Neuronal stem cell (in vitro differentiated cells): Measurements from ENCODE around the gene DRGX.
A peak's percentile ranks its signal among the peaks of the same experiment; 100 is the strongest.

Experiments
- DNase-seq: peaks from one replicate; pipeline ENCODE4 v3.0.0-alpha.2; 2013; ENCODE audit warnings: low spot score
- H2AFZ ChIP-seq: one replicate; pipeline ENCODE4 v1.6.1; 2013; ENCODE audit warnings: mild to moderate bottlenecking, low read length, inconsistent platforms
- H2AK5ac ChIP-seq: 2 replicates; pipeline ENCODE4 v1.6.1; 2013; ENCODE audit warnings: low read depth, mild to moderate bottlenecking, inconsistent platforms, low read length, moderate library complexity, mixed read lengths
- H2BK120ac ChIP-seq: 2 replicates; pipeline ENCODE4 v1.6.1; 2013; ENCODE audit warnings: low read depth, mild to moderate bottlenecking, inconsistent platforms, low read length, moderate library complexity, mixed read lengths
- H2BK12ac ChIP-seq: one replicate; pipeline ENCODE4 v1.6.1; 2013; ENCODE audit warnings: low read length, inconsistent platforms
- H2BK15ac ChIP-seq: 2 replicates; pipeline ENCODE4 v1.6.1; 2013; ENCODE audit warnings: mild to moderate bottlenecking, low read length, inconsistent platforms, mixed read lengths
- H2BK5ac ChIP-seq: one replicate; pipeline ENCODE4 v1.6.1; 2013; ENCODE audit warnings: inconsistent platforms, mild to moderate bottlenecking, low read length, moderate library complexity
- H3K14ac ChIP-seq: one replicate; pipeline ENCODE4 v1.6.1; 2013; ENCODE audit warnings: low read length, inconsistent platforms
- H3K18ac ChIP-seq: 2 replicates; pipeline ENCODE4 v1.6.1; 2013; ENCODE audit warnings: low read length, inconsistent platforms
- H3K23ac ChIP-seq: 2 replicates; pipeline ENCODE4 v1.6.1; 2013; ENCODE audit warnings: low read depth, mild to moderate bottlenecking, mixed read lengths, low read length, inconsistent platforms; ENCODE audit not compliant: poor library complexity
- H3K27ac ChIP-seq: replicated peaks from 3 replicates; pipeline ENCODE4 v1.5.1; 2013; ENCODE audit warnings: low read length, inconsistent platforms
- H3K27me3 ChIP-seq, 3 experiments: 2 replicates each; pipeline ENCODE4 v1.6.1; 2013; ENCODE audit warnings: low read length in 3 of 3, mild to moderate bottlenecking in 2 of 3, inconsistent platforms in 1 of 3, low read depth in 1 of 3, mixed read lengths in 1 of 3, moderate library complexity in 1 of 3; ENCODE audit not compliant: control insufficient read depth in 3 of 3, insufficient read depth in 3 of 3
- H3K36me3 ChIP-seq, 2 donors: replicated peaks in 1 of 2; 2 replicates each; pipeline ENCODE4 v1.6.1; 2013; ENCODE audit warnings: low read length in 2 of 2; ENCODE audit not compliant: control insufficient read depth in 2 of 2, insufficient read depth in 2 of 2
- H3K4ac ChIP-seq: 2 replicates; pipeline ENCODE4 v1.6.1; 2013; ENCODE audit warnings: inconsistent platforms, mild to moderate bottlenecking, low read length, moderate library complexity
- H3K4me1 ChIP-seq, 2 donors: 1 replicate in 1 of 2; 2 replicates in 1 of 2; pipeline ENCODE4 v1.6.1; 2013; ENCODE audit warnings: low read length in 2 of 2, low read depth in 1 of 2; ENCODE audit not compliant: control insufficient read depth in 2 of 2, insufficient read depth in 1 of 2
- H3K4me2 ChIP-seq: one replicate; pipeline ENCODE4 v1.6.1; 2013; ENCODE audit warnings: mild to moderate bottlenecking, low read length, inconsistent platforms; ENCODE audit not compliant: insufficient read depth, poor library complexity, severe bottlenecking
- H3K4me3 ChIP-seq, 2 donors: 2 replicates each; pipeline ENCODE4 v1.5.1; 2013; ENCODE audit warnings: low read length in 2 of 2, mild to moderate bottlenecking in 2 of 2, inconsistent platforms in 1 of 2, moderate library complexity in 1 of 2
- H3K79me1 ChIP-seq: one replicate; pipeline ENCODE4 v1.6.1; 2013; ENCODE audit warnings: low read depth, mild to moderate bottlenecking, inconsistent platforms, low read length, moderate library complexity
- H3K9ac ChIP-seq: one replicate; pipeline ENCODE4 v1.6.1; 2013; ENCODE audit warnings: mild to moderate bottlenecking, low read depth, low read length, inconsistent platforms; ENCODE audit not compliant: poor library complexity
- H3K9me3 ChIP-seq, 2 donors: replicated peaks in 1 of 2; 2 replicates each; pipeline versions ENCODE3 to v1.6.1; 2013; ENCODE audit warnings: low read length in 2 of 2, mild to moderate bottlenecking in 2 of 2, inconsistent platforms in 1 of 2, low read depth in 1 of 2, mixed read lengths in 1 of 2, moderate library complexity in 1 of 2; ENCODE audit not compliant: control insufficient read depth in 2 of 2, insufficient read depth in 1 of 2
- H4K8ac ChIP-seq: one replicate; pipeline ENCODE4 v1.6.1; 2013; ENCODE audit warnings: low read depth, mild to moderate bottlenecking, inconsistent platforms, low read length, moderate library complexity
- H4K91ac ChIP-seq: one replicate; pipeline ENCODE4 v1.6.1; 2013; ENCODE audit warnings: low read length, low read depth, mild to moderate bottlenecking, inconsistent platforms; ENCODE audit not compliant: poor library complexity
- WGBS, 2 donors: extraction: QIAGEN DNeasy Blood & Tissue Kit; methylation state at CpG; one replicate each; pipeline ENCODE4 v1.1.7; 2013; ENCODE audit warnings: missing lambda C conversion rate in 2 of 2, mixed read lengths in 1 of 2; ENCODE audit not compliant: insufficient read length in 2 of 2, insufficient replicate concordance in 1 of 2; ENCODE audit errors: extremely low coverage in 2 of 2; 5-methylcytosine and 5-hydroxymethylcytosine counted together

The DRGX gene

DNA sequence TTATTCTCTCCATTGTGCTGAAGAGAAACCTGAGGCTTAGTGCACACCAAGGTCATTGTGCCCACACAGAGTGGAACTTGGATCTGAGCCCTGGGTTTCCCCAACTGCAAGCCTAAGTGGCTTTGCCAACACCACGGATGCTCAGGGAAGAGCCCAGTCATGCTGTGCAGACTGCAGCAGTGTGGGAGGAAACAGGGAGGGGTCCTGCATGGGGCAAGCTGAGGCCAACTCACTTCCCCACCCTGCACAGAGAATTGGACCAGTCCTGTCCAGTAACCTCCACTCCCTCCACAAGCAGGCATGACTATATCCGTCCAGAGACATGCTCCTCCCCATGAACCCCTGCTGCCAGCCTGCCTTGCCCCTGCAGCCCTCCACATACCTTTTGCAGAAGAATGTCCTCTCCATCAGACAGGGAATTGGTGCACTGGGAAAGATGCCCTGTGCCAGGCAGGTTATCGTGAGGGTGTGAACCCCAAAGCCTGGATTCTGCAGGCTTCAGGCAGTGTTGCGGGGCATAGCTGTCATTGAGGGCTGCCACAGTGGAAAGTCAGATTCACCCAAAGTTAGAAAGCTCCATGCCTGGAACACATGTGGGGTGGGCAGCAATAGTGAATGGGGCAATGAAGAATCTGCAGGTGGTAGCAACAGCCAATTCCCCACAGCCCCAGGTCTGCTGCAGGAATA lies 44.9 kb downstream of the DRGX start:
- H3K4me1 ChIP-seq, result no peaks in the 10 kb centered on the region
- no peak overlapping the region for H4K91ac ChIP-seq
- no peak overlapping the region for H3K14ac ChIP-seq
- no peak overlapping the region for H3K27ac ChIP-seq
- H3K18ac ChIP-seq, result peak overlapping the region; percentile 20
- no peak overlapping the region for H3K4me3 ChIP-seq
- no peak overlapping the region for H3K23ac ChIP-seq
- no peaks in the 10 kb centered on the region for H3K79me1 ChIP-seq
- H3K4ac ChIP-seq, result no peak overlapping the region
- no peak overlapping the region for H3K4me2 ChIP-seq
- no peak overlapping the region for H2BK15ac ChIP-seq
- H3K36me3 ChIP-seq, result no peaks in the 10 kb centered on the region
- H4K8ac ChIP-seq, result no peak overlapping the region
- no peak overlapping the region for H2AFZ ChIP-seq
- no CpG with 5 or more reads among the region's 4 CpGs for WGBS, 2 donors
- H3K9me3 ChIP-seq, result no peaks in the 10 kb centered on the region
- no peak overlapping the region for H3K9ac ChIP-seq
- H2BK5ac ChIP-seq, result no peak overlapping the region
- no peak overlapping the region for H2AK5ac ChIP-seq
- DNase-seq, result no peak
- no peak overlapping the region for H2BK120ac ChIP-seq
- no peak overlapping the region for H2BK12ac ChIP-seq
- no peaks in the 10 kb centered on the region for H3K27me3 ChIP-seq

- Histone ChIP-seq H2AFZ (no peak overlapping the region), H3K18ac (no peak overlapping the region), H2BK5ac (no peak overlapping the region), H2BK120ac (no peak overlapping the region), H2AK5ac (no peak overlapping the region), H2BK15ac (no peak overlapping the region), H3K4me1 (no peaks in the 10 kb centered on the region), H3K9ac (no peak overlapping the region), H3K4ac (no peak overlapping the region), H3K23ac (no peak overlapping the region), H3K36me3 (no peaks in the 10 kb centered on the region), H3K9me3 (no peaks in the 10 kb centered on the region), H3K4me3 (no peak overlapping the region), H2BK12ac (no peak overlapping the region), H3K27me3 (no peaks in the 10 kb centered on the region), H3K14ac (no peak overlapping the region), H4K91ac (no peak overlapping the region), H4K8ac (no peak overlapping the region), H3K79me1 (no peaks in the 10 kb centered on the region), H3K4me2 (no peak overlapping the region), H3K27ac (no peak overlapping the region)
- no peak for DNase-seq
Observed at GRCh38 chr10:49350138-49350537, 45.8 kb downstream of the DRGX start.

DNA sequence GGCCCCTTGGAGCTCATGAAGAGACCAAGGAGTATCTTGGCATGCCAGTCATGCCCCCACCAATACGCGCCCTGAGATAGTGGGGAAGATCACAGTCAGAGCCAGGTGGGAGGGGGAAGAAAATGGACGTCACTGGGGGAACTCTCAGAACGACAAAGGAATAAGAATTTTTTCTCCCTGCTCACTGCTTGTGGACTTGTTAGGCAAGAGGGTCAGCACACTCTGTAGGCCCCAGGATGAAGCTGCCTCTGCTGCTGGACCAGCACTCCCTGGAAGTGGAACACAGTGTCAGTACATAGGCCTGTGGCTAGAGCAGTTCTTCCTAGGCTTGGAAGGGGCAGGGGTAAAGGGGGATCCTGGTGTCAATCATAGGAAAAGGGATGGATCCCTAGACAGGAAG lies 46.5 kb downstream of the DRGX start:
- H2AK5ac ChIP-seq, result no peak overlapping the region
- DNase-seq, result no peak
- no peak overlapping the region for H3K4ac ChIP-seq
- no peak overlapping the region for H2BK5ac ChIP-seq
- no peaks in the 10 kb centered on the region for H3K79me1 ChIP-seq
- no CpG with 5 or more reads among the region's 4 CpGs for WGBS, 2 donors
- no peaks in the 10 kb centered on the region for H3K4me1 ChIP-seq
- H3K4me2 ChIP-seq, result no peak overlapping the region
- no peaks in the 10 kb centered on the region for H3K36me3 ChIP-seq
- no peaks in the 10 kb centered on the region for H3K27me3 ChIP-seq
- no peak overlapping the region for H4K91ac ChIP-seq
- H2AFZ ChIP-seq, result no peak overlapping the region
- H3K9ac ChIP-seq, result no peak overlapping the region
- no peak overlapping the region for H3K27ac ChIP-seq
- H3K4me3 ChIP-seq, result no peak overlapping the region
- no peaks in the 10 kb centered on the region for H3K9me3 ChIP-seq
- no peak overlapping the region for H4K8ac ChIP-seq
- no peak overlapping the region for H3K14ac ChIP-seq
- no peak overlapping the region for H2BK15ac ChIP-seq
- H2BK12ac ChIP-seq, result no peak overlapping the region
- no peak overlapping the region for H3K23ac ChIP-seq
- H2BK120ac ChIP-seq, result no peak overlapping the region
- no peak overlapping the region for H3K18ac ChIP-seq

DNA sequence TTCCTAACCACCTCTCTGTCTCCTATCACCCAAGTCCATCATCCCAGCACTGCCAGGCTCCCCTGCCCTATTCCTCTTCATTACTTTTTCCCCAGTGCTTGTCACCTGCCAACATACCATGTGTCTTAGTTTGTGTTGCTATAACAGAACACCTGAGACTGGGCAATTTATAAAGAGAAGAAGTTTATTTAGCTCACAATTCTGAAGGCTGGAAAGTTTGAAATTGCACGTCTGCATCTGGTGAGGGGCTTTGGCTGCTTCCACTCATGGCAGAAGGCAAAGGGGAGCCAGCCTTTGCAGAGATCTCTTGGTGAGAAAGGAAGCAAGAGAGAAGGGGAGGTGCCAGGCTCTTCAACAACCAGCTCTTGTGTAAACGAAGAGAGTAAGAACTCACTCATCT lies 47.3 kb downstream of the DRGX start:
- no peaks in the 10 kb centered on the region for H3K4me1 ChIP-seq
- H3K4me2 ChIP-seq, result no peak overlapping the region
- no peak overlapping the region for H4K8ac ChIP-seq
- H3K4me3 ChIP-seq, result no peak overlapping the region
- H3K27ac ChIP-seq, result no peak overlapping the region
- no peak overlapping the region for H3K18ac ChIP-seq
- no peaks in the 10 kb centered on the region for H3K79me1 ChIP-seq
- H3K4ac ChIP-seq, result no peak overlapping the region
- no peak overlapping the region for H2AFZ ChIP-seq
- no peak overlapping the region for H3K14ac ChIP-seq
- H3K9me3 ChIP-seq, result no peaks in the 10 kb centered on the region
- no peaks in the 10 kb centered on the region for H3K27me3 ChIP-seq
- WGBS, 2 donors, result no CpG with 5 or more reads among the region's 2 CpGs
- no peaks in the 10 kb centered on the region for H3K36me3 ChIP-seq
- DNase-seq, result no peak
- H2BK5ac ChIP-seq, result no peak overlapping the region
- no peak overlapping the region for H2BK120ac ChIP-seq
- H3K23ac ChIP-seq, result no peak overlapping the region
- H4K91ac ChIP-seq, result no peak overlapping the region
- no peak overlapping the region for H2BK12ac ChIP-seq
- H2AK5ac ChIP-seq, result no peak overlapping the region
- H3K9ac ChIP-seq, result no peak overlapping the region
- H2BK15ac ChIP-seq, result no peak overlapping the region
